ENCODE results near the gene KDM2A. TPM values are rescaled to one million over a fixed set of nuclear protein-coding genes. Genes with fewer than 3 reads are reported as not detected.
A peak's percentile ranks its signal among the peaks of the same experiment; 100 is the strongest.
"Not testable (repeated sequence)": the region's sequence is repeated elsewhere in the genome, so short reads cannot be mapped to it uniquely, and the experiment has no call there.

KDM2A gene
- total RNA-seq, 1 donor from 2014 or later, result 119 TPM

DNA sequence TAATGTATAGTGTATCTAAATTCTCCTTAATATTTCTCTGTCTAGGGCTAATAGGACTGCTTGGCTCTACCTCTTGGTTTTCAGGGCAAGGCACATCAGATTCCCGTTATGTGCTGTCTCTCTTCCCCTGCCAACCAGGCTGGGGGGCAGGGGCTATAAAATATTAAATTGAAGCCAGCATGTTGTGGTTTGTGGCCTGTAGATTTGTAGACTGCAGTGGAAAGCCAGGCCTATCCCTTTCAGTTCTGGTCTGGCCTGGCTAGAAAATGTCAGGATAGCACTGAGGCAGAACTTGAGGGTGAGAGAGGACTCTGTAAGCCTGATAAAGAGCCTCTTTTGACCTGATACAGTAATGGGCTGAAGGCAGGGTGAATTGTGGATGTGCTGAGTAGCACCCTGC, 132.8 kb downstream of the KDM2A start:
- Mint-ChIP-seq H3K9me3 (no peaks in the 10 kb centered on the region), H3K36me3 (ENCODE audit: low read depth) (peaks cover 85% of the 10 kb centered on the region), H3K27me3 (ENCODE audit: insufficient read depth) (no peaks in the 10 kb centered on the region), H3K4me3 (no peak overlapping the region), H3K4me1 (ENCODE audit: low read depth) (peaks cover 55% of the 10 kb centered on the region), H3K27ac (no peak overlapping the region)
- intact Hi-C loops (cut with micrococcal nuclease), result no loop called here
- no peak for DNase-seq (ENCODE audit: low spot score)

GRCh38 chr11:67252831-67253239, 133.8 kb downstream of the KDM2A start:
- H3K27me3 Mint-ChIP-seq (ENCODE audit: insufficient read depth), result no peaks in the 10 kb centered on the region
- no peak for DNase-seq (ENCODE audit: low spot score)
- no peak overlapping the region for H3K4me3 Mint-ChIP-seq
- H3K27ac Mint-ChIP-seq, result peak overlapping the region; percentile 30
- intact Hi-C loops (cut with micrococcal nuclease), result loop anchor here (1.0 kb wide), 2 partner anchors 9 to 12 kb away; no protein-coding TSS in a partner anchor
- no peaks in the 10 kb centered on the region for H3K9me3 Mint-ChIP-seq
- peaks cover 55% of the 10 kb centered on the region for H3K4me1 Mint-ChIP-seq (ENCODE audit: low read depth)
- peaks cover 90% of the 10 kb centered on the region for H3K36me3 Mint-ChIP-seq (ENCODE audit: low read depth)

DNA sequence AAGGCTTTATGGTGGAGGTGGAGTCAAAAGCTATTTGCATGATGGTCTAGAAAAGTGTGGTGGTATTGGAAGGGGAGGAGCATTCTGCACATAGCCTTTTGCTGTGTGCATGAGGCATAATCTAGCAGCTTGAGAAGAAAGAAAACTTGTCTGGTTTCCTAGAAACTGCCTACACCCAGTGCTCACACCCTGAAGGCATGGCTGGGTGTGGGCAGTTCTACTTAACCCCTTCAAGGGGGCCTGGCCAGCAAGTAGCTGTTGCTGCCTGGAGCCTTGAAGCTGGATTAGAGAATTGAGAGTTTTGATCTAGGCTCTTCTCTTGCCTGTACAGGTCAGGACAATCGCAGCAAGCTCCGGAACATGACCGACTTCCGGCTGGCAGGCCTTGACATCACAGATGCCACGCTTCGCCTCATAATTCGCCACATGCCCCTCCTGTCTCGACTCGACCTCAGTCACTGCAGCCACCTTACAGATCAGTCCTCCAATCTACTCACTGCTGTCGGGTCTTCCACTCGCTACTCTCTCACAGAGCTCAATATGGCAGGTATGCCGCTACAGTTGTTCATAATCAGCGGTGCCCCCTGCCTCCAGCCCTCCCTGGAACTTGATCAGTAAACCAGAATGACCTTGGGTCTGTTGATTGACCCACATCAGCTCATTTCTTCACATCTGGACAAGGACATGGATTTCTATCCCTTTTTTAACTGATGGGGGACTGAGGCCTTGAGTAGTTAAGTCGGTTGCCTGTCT, 135.0 kb downstream of the KDM2A start:
- no peak for DNase-seq (ENCODE audit: low spot score)
- no peaks in the 10 kb centered on the region for H3K9me3 Mint-ChIP-seq
- peaks cover 52% of the 10 kb centered on the region for H3K4me1 Mint-ChIP-seq (ENCODE audit: low read depth)
- H3K36me3 Mint-ChIP-seq (ENCODE audit: low read depth), result peaks cover 78% of the 10 kb centered on the region
- H3K27ac Mint-ChIP-seq, result peak overlapping the region; percentile 79
- no peaks in the 10 kb centered on the region for H3K27me3 Mint-ChIP-seq (ENCODE audit: insufficient read depth)
- peak overlapping the region; percentile 20 for H3K4me3 Mint-ChIP-seq
- intact Hi-C loops (cut with micrococcal nuclease), result loop anchor here (1.0 kb wide), 2 partner anchors 8 to 13 kb away; no protein-coding TSS in a partner anchor

GRCh38 chr11:67254798-67255197, 135.7 kb downstream of the KDM2A start:
- no peaks in the 10 kb centered on the region for H3K9me3 Mint-ChIP-seq
- H3K27me3 Mint-ChIP-seq (ENCODE audit: insufficient read depth), result no peaks in the 10 kb centered on the region
- no peak overlapping the region for H3K27ac Mint-ChIP-seq
- peaks cover 70% of the 10 kb centered on the region for H3K36me3 Mint-ChIP-seq (ENCODE audit: low read depth)
- H3K4me1 Mint-ChIP-seq (ENCODE audit: low read depth), result peaks cover 45% of the 10 kb centered on the region
- DNase-seq (ENCODE audit: low spot score), result no peak
- no peak overlapping the region for H3K4me3 Mint-ChIP-seq
- intact Hi-C loops (cut with micrococcal nuclease), result no loop called here

DNA sequence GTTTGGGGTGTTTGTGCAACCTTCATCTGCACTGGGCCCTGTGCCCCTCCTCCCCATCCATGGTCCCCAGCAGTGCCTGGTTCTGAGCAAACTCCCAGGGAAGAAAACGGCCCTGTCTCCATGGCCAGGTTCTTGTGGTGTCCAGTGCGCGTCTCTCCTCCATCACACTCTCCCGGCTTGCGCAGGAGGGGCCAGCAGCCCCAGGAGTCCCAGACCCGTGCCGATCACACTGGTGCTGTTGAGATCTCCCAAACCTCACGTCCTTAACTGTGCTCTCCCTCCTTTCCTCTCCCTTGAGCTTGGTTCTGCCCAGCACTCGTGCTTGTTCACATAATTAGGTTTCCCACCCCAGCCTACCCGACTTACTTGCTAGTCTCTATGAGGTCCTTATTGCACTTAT, 136.3 kb downstream of the KDM2A start:
- H3K27ac Mint-ChIP-seq, result peak overlapping the region; percentile 23
- no peaks in the 10 kb centered on the region for H3K27me3 Mint-ChIP-seq (ENCODE audit: insufficient read depth)
- no peak for DNase-seq (ENCODE audit: low spot score)
- intact Hi-C loops (cut with micrococcal nuclease), result no loop called here
- H3K4me3 Mint-ChIP-seq, result no peak overlapping the region
- no peaks in the 10 kb centered on the region for H3K9me3 Mint-ChIP-seq
- H3K4me1 Mint-ChIP-seq (ENCODE audit: low read depth), result peaks cover 44% of the 10 kb centered on the region
- H3K36me3 Mint-ChIP-seq (ENCODE audit: low read depth), result peaks cover 65% of the 10 kb centered on the region

DNA sequence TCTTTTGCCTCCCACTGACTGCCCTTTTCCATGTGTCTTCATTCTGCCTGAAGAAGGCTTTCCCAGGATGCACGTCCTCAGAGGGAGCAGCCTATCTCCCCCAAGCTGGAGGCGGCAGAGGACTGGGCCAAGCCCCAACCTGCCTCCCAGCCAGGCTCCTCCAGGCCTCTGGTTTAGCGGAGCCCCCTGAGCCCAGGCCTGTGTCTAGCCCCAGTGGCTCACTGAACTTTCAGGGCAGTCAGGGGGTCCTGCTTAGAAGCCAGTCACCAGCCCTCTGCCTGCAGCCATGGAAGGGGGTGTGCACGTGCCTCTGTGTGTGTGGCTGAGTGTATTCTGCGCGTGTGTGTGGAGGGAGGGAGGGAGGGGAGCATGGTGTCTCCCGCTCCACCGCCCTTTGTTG, 136.8 kb downstream of the KDM2A start:
- no peaks in the 10 kb centered on the region for H3K27me3 Mint-ChIP-seq (ENCODE audit: insufficient read depth)
- intact Hi-C loops (cut with micrococcal nuclease), result no loop called here
- no peak overlapping the region for H3K4me3 Mint-ChIP-seq
- no peak overlapping the region for H3K27ac Mint-ChIP-seq
- H3K9me3 Mint-ChIP-seq, result no peaks in the 10 kb centered on the region
- peaks cover 61% of the 10 kb centered on the region for H3K36me3 Mint-ChIP-seq (ENCODE audit: low read depth)
- peaks cover 39% of the 10 kb centered on the region for H3K4me1 Mint-ChIP-seq (ENCODE audit: low read depth)
- no peak for DNase-seq (ENCODE audit: low spot score)

GRCh38 chr11:67256477-67257135, 137.5 kb downstream of the KDM2A start:
- intact Hi-C loops (cut with micrococcal nuclease), result no loop called here
- DNase-seq (ENCODE audit: low spot score), result no peak
- no peaks in the 10 kb centered on the region for H3K9me3 Mint-ChIP-seq
- no peaks in the 10 kb centered on the region for H3K27me3 Mint-ChIP-seq (ENCODE audit: insufficient read depth)
- no peak overlapping the region for H3K4me3 Mint-ChIP-seq
- H3K27ac Mint-ChIP-seq, result no peak overlapping the region
- H3K36me3 Mint-ChIP-seq (ENCODE audit: low read depth), result peaks cover 54% of the 10 kb centered on the region
- peaks cover 37% of the 10 kb centered on the region for H3K4me1 Mint-ChIP-seq (ENCODE audit: low read depth)

DNA sequence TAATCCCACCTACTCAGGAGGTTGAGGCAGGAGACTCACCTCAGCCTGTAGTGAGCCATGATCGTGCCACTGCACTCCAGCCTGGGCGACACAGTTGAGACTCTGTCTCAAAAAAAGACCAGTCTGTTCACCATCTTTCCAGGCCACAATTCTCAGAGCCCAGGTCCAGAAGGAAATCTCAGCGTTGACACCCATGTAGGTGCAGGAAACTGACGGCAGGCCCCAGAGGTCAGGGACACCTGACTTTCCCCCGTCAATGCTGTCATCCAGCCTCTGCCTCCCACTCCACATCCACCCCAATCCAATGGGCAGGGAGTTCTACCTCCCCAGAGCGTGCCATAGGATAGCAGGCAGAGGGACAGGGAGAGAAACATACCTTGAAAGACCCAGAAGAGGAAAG, 141.3 kb downstream of the KDM2A start:
- no peaks in the 10 kb centered on the region for H3K27me3 Mint-ChIP-seq (ENCODE audit: insufficient read depth)
- H3K4me1 Mint-ChIP-seq (ENCODE audit: low read depth), result peaks cover 38% of the 10 kb centered on the region
- no peaks in the 10 kb centered on the region for H3K9me3 Mint-ChIP-seq
- no peak for DNase-seq (ENCODE audit: low spot score)
- no peak overlapping the region for H3K4me3 Mint-ChIP-seq
- H3K27ac Mint-ChIP-seq, result no peak overlapping the region
- intact Hi-C loops (cut with micrococcal nuclease), result no loop called here
- H3K36me3 Mint-ChIP-seq (ENCODE audit: low read depth), result peaks cover 26% of the 10 kb centered on the region

GRCh38 chr11:67260885-67261639, 142.0 kb downstream of the KDM2A start:
- H3K27me3 Mint-ChIP-seq (ENCODE audit: insufficient read depth); DNase-seq (ENCODE audit: low spot score); intact Hi-C loops (cut with micrococcal nuclease); H3K9me3 Mint-ChIP-seq; H3K27ac Mint-ChIP-seq: not testable (repeated sequence)
- peaks cover 20% of the 10 kb centered on the region for H3K36me3 Mint-ChIP-seq (ENCODE audit: low read depth)
- peaks cover 44% of the 10 kb centered on the region for H3K4me1 Mint-ChIP-seq (ENCODE audit: low read depth)
- H3K4me3 Mint-ChIP-seq, result peak overlapping the region; percentile 63

- Mint-ChIP-seq H3K9me3 (no peaks in the 10 kb centered on the region), H3K4me1 (ENCODE audit: low read depth) (peaks cover 44% of the 10 kb centered on the region), H3K36me3 (ENCODE audit: low read depth) (peaks cover 16% of the 10 kb centered on the region), H3K4me3 (no peak overlapping the region), H3K27ac (no peak overlapping the region), H3K27me3 (ENCODE audit: insufficient read depth) (no peaks in the 10 kb centered on the region)
- DNase-seq (ENCODE audit: low spot score), result no peak
- intact Hi-C loops (cut with micrococcal nuclease), result no loop called here
These were observed 142.5 kb downstream of the KDM2A start for GRCh38 chr11:67261640-67261945.

DNA sequence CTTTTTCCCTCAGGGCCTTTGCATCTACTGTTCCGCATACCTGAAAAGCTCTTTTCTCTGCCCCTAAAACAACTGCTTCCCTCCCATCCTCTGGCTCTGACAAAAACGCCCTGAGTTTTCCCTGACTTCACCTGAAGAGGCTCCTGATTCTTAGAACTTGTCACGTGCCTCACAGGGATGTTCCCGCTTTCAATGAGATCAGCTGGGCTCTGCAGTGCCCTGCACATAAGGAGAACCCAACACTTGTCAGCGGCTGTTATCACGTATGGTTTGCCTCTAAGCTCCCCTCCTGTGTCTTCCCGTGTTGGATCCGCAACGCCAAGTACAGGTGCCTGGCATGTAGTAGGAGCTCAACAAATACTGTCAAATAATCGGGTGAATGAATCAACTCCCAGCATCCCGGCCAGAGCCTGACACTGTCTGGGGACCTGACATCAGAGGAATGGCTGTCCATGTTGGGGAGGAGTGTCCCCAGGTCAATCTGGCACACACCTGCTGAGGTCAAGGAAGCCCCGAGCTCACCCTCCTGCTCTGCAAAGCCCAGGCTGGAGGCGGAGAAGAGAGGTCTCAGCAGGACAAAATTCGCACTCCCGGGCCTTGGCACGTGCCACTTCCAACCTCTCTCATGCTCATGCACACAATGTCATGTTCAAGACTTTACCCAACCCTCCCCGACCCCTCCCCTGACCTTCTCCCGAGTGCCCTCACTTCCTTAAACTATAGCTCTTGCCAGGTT, 143.1 kb downstream of the KDM2A start:
- H3K4me3 Mint-ChIP-seq, result peak overlapping the region; percentile 67
- peaks cover 12% of the 10 kb centered on the region for H3K36me3 Mint-ChIP-seq (ENCODE audit: low read depth)
- H3K4me1 Mint-ChIP-seq (ENCODE audit: low read depth), result peaks cover 44% of the 10 kb centered on the region
- no peaks in the 10 kb centered on the region for H3K9me3 Mint-ChIP-seq
- intact Hi-C loops (cut with micrococcal nuclease), result loop anchor here (1.0 kb wide), 4 partner anchors 9 to 120 kb away; no protein-coding TSS in a partner anchor
- H3K27ac Mint-ChIP-seq, result peak overlapping the region; percentile 87
- no peak for DNase-seq (ENCODE audit: low spot score)
- no peaks in the 10 kb centered on the region for H3K27me3 Mint-ChIP-seq (ENCODE audit: insufficient read depth)

GRCh38 chr11:67262731-67263675, 143.9 kb downstream of the KDM2A start:
- Mint-ChIP-seq H3K4me1 (ENCODE audit: low read depth) (peaks cover 53% of the 10 kb centered on the region), H3K9me3 (no peaks in the 10 kb centered on the region), H3K27ac (peak overlapping the region; percentile 87), H3K4me3 (peak overlapping the region; percentile 67), H3K27me3 (ENCODE audit: insufficient read depth) (no peaks in the 10 kb centered on the region), H3K36me3 (ENCODE audit: low read depth) (peaks cover 16% of the 10 kb centered on the region)
- intact Hi-C loops (cut with micrococcal nuclease), result loop anchor here (1.0 kb wide), 4 partner anchors 10 to 119 kb away; no protein-coding TSS in a partner anchor
- DNase-seq (ENCODE audit: low spot score), result peak; percentile 69
